HG02852 (cell line): ENCODE measurements around the gene CABLES1.

ENCODE experiments used
- ATAC-seq: cut with Tn5 transposase; IDR thresholded peaks from one replicate; pipeline ENCODE4 v1.9.1; 2021; ENCODE audit warnings: mild to moderate bottlenecking, moderate library complexity; ENCODE audit not compliant: unreplicated experiment

CABLES1 gene

DNA sequence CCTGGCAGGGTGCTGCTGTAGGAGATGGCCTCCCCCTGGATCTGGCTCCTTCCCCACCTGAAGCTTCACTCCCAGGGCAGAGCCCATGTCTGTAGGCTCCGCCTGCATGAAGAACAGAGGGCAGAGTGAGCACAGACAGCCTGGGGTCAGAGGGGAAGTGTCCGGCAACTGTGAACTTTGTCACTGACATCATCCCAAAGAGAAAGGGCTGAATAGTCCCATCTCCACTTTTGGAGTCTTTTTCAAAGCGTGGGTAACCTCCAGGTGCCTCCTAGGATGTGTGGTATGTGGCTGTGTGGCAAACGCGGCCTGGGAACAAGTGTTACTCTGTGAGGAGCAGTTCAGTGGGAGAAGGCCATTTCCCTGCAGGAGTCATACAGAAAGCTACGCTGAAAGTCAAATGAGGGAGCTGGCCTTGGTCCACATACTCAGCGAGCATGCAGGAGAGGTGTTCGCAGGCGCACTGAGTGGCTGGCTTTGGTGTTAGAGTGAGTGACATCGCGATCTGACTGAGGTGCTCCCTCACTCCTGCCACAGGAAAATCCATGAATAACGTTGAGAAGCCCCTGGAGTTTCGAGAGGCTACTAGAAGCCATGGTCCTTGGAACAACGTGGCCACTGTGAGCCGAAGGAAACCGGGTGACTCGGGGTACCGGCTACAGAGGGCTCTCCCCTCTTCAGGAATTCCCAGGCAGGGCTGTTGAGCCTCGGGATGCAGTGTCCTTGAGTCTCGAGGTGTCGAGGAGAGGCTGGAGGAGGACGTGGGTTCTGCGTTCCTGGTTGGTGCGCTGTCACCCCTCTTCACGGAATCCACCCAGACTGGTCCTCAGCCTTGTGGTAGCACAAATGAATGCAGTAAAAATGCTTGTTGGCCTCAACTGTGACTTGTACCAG is 54.7 kb downstream of the CABLES1 start:
- ATAC-seq = no peak

DNA sequence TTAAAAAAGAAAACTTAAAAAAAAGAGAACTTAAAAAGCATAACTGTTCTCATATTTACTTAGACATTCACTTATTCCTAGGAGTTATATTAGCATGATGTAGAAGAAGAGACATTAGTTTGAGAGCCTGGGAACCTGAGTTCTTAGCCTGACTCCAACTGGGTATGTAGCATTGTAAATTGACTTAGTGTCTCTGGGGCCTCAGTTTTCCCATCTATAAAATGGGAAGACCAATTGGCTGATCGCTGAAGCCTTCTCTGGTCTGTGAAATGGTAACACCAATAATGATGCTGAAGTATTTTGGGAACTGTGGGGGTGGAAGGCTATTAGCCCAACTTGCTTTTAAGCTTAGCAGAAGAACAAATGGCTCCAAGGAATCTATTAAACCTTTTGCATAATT is 55.9 kb downstream of the CABLES1 start:
- no peak for ATAC-seq

DNA sequence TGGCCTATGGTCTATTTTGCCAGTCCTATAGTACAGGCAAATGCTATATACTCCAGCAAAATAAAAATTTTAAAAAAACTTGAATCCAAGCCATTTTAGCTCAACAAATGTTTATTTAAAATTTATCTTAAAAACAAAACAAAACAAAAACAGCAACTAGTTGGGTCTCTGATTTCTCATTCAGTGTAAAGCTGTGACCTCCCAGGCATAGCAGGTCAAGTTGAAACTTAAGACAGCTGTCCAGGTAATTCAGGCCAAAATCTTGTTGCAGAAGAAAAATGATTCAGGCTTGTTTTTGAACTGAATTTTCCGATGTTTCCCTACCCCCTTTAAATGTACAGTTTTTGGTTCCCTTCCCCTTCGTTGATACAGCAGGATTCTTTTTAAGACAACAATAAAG is 58.5 kb downstream of the CABLES1 start:
- ATAC-seq = no peak

DNA sequence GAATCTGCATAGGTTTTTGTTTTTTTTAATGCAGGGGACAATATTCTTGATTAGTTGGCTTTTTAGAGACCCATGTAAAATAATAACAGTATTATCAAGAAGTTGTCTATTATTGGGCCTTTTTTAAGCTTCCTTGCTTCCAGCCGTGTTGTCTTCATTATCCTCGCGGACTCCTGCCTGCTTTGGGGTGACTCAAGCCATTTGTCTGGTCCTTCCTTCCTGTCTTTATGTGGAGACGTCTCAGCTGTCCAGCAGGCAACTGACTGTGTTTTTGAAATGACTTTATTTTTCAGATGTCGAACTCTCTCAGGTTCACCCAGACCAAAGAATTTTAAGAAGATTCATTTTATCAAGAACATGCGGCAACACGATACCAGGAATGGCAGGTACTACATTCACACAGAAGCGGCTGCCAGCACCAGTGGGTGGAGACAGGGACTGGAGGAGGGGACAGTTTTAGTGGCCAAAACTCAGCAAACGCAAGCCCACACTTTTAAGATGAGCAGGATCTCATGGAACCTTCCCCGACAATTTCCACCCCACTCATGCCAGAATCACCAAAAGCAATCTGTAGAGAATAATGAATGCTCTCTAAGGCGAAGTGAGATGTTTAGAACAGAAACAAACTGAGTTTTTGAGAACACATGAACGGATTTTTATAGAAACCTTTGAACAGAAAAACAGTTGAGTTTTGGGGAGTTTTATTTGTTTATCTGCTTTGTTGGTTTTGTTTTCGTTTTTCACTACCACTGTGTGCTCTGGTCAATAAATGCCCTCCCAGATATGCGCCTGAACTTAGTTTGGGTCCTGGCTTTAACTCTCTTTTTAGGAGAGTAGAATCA is 59.1 kb downstream of the CABLES1 start:
- no peak for ATAC-seq

DNA sequence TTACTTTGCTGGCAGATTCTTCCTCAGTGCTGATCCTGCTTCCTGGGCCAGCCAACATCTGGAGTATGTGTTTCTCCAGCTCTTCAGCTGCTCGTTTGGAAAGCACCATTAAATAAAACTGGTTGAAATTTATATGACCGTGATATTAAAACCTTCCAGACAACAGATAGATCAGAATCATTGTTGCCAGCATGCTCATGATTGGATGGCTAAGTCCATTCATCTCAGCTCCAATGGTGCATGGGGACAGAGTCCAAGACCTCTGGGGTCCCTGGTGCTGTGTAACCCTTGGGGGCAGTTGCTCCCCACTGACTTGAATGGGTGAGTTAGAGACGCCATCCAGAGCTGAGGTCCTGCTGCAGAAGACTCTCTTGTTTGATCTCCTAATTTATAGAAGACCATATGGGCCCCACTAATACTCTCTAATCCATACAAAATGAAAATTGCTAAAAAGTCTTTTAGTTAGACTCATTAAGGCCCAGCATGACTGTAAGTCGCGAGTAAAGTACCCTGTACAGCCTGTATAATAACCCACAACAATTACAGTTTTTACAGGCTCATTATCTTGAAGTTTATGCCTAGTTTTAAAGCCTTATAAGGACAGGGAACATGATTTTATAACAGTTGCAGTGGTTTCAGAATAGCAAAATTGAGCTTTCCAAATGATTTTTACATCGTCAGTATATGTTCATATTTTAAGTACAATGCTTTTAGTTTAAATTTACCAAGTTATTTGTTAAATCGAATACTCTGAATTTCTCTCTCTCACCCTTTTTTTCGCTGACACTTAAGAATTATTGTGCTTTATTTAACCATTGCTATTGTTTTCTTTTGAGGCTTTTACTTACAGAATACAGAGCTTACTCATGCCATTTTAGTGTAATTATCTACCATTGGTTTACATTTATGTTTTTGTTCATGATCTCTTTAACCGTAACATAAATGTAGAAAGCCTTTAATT is 60.0 kb downstream of the CABLES1 start:
- no peak for ATAC-seq

DNA sequence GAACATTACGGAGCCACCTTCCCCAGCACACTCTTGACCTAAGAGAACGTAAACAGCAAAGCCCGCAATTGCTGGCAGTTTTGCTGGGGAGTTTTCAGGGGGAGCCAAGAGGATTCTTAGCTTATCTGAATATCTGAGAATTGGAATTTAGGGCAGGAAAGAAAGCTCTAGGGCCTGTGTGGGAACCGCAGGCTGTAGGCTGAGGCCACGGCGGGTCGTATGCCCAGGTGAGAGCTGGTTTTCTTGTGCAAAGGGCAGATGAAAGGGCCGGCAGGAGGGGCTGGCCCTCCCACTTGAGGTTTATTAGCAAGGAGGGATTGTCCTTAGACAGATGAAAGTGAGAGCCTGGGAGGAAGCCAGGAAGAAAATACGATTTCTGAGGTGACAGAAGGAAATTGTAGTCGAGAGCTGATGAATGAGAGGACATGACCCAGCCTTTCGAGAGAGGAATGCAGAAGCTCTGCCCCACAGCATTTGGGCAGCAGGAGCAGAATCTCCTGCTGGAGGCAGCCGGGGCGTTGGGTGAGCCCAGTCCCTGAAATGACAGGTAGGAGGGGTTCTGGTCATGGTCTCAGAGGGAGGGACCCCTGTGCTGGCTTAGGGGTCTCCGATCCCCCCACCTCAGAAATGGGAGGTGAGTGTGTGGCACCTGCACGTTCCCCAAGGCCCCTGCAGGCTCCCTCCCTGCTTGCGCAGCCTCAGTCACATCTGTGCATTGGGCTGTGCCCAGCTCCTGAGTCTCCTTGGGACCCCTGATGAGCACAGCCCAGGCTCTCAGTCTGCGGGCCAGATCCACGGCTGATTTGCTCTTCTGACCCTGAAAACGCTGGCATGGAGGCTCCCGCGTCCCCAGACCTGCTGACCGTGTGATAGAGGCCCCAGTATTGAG is 61.1 kb downstream of the CABLES1 start:
- no peak for ATAC-seq

DNA sequence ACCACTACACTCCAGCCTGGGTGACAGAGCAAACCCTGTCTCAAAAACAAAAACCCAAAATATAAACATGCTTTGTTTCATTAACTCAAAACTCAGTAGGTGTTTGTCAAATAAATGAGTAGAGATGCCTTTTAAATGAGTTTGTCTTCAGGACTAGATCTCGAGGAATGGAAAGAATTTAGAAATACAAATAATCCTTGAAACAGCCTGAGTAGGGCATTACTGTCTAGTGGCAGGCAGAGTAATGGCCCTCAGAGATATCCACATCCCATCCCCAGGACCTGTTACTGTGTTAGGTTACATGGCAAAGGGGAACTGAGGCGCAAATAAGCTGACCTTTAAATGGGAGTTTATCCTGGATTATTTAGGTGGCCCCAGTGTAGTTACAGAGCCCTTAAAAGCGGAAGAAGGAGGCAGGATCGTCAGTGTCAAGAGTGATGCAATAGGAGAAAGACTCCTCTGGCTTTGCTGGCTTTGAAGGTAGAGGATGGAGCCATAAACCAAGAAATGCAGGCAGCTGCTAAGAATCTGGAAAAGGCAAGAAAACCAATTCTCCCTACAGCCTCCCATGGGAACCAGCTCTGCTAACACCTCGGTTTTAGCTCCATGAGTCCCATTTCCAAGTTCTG is 63.0 kb downstream of the CABLES1 start:
- ATAC-seq = no peak

DNA sequence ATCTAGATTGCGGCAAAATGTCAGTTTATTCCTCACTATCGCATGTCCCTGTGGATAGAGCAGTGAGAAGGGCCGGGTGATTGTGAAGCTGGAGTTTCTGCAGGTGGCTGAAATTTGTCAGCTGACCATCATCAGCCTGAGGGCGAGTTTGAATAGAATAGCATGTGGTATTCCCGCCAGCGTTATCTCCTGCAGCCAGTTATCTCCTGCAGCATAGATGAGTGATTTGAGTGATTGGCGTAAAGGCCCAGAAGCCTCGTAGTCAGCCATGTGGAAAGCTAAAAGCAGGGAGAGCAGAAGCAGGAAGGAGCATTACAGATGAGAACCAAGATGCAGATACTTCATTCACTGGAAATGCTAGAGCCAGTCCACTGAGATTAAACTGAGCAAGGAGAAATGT is 65.5 kb downstream of the CABLES1 start:
- no peak for ATAC-seq

DNA sequence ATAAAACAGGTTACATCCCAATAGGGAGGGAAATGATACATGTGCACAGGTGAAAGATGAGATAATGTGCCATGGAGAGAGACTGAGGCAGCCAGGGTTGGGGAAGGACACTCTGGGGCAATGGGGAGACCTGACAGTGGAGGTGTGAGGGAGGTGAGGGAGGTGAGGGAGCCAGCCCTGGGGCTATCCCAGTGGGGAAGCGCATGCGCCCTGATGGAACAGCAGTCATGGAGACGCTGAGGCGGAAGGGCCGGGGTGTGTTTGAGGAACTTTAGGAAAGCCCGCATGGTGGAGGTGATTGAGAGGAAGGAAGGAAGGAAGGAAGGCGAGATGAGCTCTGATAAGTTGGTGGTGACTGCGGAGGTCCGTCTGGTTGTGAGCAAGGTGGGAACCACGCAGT is 66.5 kb downstream of the CABLES1 start:
- no peak for ATAC-seq

DNA sequence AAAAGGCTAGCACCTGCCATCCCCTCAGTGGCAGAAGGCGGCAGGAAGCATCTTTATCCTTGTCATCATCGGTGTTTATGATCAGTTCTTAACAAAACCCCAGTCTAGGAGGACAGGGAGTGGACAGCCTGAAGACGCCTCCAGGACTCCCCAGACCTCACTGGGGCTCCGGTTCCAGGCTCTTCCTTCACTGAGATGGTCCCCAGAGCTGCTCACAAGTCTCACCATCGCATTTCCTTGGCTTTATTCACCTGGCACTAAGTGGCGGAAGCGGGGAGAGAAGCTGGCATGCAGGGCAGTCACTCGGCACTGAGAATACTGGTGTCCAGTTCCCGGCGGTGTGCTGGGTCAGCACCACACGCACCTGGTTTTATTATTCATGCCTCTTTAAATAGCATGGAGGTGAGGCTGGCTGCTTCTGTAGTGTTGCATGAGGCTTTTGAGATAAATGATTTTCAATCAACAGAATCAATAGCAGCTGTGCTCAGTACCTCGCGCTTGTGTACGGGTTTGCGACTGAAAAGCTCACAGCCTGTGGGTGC is 68.7 kb downstream of the CABLES1 start:
- no peak for ATAC-seq

DNA sequence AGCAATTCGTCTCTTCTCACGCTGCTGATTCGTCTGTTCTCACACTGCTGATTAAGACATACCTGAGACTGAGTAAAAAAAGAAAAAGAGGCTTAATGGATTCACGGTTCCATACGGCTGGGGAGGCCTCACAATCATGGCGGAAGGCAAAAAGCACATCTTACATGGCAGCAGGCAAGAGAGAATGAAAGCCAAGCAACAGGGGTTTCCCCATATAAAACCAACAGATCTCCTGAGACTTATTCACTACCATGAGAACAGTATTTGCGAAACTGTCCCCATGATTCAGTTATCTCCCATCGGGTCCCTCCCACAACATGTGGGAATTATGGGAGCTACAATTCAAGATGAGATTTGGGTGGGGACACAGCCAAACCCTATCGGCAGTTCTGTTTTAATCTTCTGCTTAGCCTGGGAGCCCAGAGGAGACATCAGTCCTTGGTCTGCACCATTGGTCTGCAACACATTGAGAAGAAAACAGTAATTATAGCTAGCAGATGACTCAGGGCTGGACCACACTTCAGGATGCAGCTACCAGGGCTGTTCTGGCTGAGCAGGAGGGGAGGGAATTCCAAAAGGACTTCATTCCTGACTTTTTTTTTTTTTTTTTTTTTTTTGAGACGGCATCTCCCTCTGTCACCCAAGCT is 69.4 kb downstream of the CABLES1 start:
- ATAC-seq = no peak

DNA sequence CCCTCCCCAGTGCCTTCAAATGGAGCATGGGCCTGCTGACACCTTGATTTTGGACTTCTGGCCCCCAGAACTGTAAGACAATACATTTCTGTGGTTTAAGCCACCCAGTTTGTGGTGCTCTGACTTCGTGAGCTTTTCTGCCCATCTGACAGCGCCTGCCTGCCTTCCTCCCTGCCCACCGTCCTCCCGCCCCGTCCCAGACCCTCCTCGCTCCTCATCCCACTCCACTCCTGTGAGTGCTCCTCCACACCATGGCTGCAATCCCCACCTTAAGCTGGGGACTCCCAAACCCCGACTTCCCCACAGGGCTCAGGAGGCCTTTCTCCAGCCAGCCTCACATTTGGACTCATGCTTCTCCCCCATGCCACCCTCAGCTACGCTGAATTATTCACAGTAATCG is 70.7 kb downstream of the CABLES1 start:
- ATAC-seq = no peak

DNA sequence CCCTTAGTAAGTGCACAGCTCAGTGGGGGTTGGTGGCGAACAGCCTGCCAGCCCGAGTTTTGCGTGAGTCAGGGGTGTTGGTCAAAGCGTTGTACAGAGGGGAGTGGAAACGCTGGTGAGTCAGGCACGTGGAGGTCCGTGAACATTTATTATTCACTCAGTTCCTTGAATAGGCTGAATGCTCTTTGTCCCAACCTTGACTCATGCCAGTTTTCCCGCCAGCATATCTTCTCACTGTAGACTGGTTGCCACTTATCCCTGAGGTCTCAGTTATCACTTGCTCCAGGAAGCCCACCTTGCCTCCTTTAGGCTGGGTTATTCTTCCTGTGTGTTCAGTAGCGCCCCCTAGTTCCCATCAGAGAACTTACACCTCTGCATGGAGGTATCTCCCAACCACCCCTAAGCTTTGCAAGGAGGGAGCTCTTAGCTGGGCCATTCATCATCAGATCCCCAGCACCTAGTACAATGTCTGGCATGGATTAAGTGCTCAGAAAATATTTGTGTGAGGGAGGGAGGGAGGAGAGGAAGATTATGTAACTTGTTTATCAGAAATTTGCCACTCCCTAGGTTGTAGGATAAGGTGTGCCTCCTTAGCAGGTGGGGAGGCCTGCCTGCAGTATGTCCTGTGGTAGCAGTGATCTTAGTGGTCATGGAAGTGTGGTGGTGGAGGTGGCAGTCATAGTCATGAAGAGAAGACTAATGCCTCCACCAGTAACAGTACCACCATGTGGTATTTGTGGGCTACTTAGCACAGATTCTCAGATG is 72.1 kb downstream of the CABLES1 start:
- ATAC-seq = no peak

DNA sequence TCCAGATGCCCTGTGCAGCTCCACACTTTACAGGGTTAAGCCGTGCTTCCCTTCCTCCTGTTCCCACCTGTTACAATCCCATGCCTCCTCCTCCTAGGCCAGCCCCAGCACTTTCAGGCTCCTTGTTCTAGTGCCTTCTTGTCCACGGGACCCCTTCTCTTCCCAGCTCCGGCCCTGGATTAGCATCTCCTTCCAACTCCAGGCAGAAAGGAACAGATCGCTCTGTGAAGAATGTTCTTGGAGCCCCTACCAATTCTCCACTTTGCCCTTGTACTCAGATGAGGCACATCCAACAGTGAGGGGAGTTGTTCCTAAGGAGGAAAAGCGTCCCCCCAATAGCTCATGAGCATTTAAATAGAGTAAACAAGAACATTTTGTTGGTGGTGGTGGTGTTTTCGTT is 72.7 kb downstream of the CABLES1 start:
- no peak for ATAC-seq

DNA sequence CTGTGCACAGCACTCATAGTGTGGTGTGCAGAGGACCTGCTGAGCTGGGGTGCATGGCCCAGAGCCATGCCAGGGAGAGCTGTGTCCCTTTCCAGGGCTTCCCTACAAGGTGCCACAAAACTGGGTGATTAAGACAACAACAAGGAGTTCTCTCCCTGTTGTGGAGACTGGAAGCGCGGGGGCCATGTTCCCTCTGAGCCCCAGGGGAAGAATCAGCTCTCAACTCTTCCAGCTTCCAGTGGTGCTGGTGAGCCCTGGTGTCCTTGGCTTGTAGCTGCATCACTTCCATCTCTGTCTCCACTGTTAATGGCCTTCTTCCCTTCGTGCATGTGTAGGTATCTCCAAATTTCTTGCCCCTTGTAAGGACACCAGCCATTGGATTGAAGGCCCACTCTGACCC is 73.3 kb downstream of the CABLES1 start:
- ATAC-seq = no peak

DNA sequence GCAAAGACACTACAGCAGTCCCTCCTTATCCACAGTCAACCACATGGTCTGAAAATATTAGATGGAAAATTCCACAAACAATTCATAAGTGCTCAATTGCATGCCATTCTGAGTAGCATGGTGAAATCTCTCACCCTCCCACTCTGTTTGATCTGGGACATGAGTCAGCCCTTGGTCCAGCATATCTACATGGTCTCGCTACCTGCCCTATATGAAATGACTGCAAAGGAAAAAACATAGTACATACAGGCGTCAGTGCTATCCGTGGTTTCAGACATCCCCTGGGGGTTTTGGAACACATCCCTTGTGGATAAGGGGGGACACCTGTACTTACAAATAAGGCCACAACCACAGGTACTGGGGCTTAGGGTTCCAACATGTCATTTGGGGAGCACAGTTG is 73.7 kb downstream of the CABLES1 start:
- ATAC-seq = no peak

DNA sequence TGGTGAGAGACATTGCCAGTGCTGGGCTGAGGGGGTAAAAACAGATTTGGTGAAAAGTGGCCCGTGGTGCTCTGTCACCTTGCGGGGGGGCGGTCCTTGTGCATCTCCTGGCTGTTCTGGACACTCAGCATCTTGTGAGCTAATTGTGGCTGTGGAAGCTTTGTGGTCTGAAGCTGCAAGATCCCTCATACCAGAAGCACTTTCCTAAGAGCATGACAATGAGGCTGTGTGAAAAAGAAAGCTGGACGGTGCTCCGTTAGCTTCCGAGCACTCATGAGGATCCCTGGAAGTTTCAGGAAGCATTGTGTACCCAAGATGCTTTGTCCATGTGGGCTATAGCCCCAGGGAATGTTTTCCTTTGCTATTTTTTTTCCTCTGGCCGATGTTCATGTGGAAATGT is 74.5 kb downstream of the CABLES1 start:
- ATAC-seq = no peak

DNA sequence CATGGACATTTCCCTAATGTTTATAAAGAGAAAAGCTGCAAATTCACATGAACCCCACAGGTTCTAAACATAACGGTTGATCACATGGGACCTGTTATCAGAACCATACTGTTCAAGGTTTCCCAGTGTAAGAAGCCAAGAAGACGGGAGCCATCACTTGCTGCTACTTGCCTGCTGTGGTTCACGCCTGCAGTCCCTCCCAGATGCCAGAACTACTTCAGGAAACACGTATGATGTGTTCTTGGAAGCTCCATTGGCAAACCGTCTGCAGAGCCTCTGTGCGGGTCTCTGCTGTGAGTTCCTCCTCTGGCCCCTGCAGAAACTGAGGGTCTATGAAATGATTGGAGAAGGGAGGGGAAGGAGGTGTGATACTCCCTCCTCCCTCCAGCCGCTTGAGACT is 75.2 kb downstream of the CABLES1 start:
- ATAC-seq = no peak
